H9 (cell line): ENCODE data around the gene GALNT9. TPM values are rescaled to one million over a fixed set of nuclear protein-coding genes. Genes with fewer than 3 reads are reported as not detected.

Experiments
- DNase-seq: peaks from one replicate; pipeline ENCODE4 v3.0.0-alpha.2; 2017
- H2AFZ ChIP-seq: one replicate; pipeline ENCODE4 v1.6.1; 2013; ENCODE audit warnings: mild to moderate bottlenecking, low read length, control low read depth, moderate library complexity
- H2AK5ac ChIP-seq: 2 replicates; pipeline ENCODE4 v1.6.1; 2013; ENCODE audit warnings: low read length, control low read depth, mixed read lengths; ENCODE audit not compliant: insufficient read length
- H2BK120ac ChIP-seq: one replicate; pipeline ENCODE4 v1.6.1; 2013; ENCODE audit warnings: low read depth, mild to moderate bottlenecking, low read length, control low read depth, inconsistent platforms; ENCODE audit not compliant: poor library complexity, severe bottlenecking
- H2BK12ac ChIP-seq: 2 replicates; pipeline ENCODE4 v1.6.1; 2013; ENCODE audit warnings: low read length, control low read depth, mixed read lengths, low read depth; ENCODE audit not compliant: insufficient read length
- H2BK15ac ChIP-seq: 2 replicates; pipeline ENCODE4 v1.6.1; 2013; ENCODE audit warnings: low read depth, low read length, control low read depth
- H2BK20ac ChIP-seq: one replicate; pipeline ENCODE4 v1.6.1; 2013; ENCODE audit warnings: low read depth, mild to moderate bottlenecking, low read length, control low read depth, inconsistent platforms; ENCODE audit not compliant: poor library complexity, severe bottlenecking
- H2BK5ac ChIP-seq: 2 replicates; pipeline ENCODE4 v1.6.1; 2013; ENCODE audit warnings: low read length, control low read depth, mixed read lengths; ENCODE audit not compliant: insufficient read length
- H3K14ac ChIP-seq: 2 replicates; pipeline ENCODE4 v1.6.1; 2013; ENCODE audit warnings: low read length, control low read depth; ENCODE audit not compliant: insufficient read depth
- H3K18ac ChIP-seq: 2 replicates; pipeline ENCODE4 v1.6.1; 2013; ENCODE audit warnings: low read depth, mild to moderate bottlenecking, mixed read lengths, low read length, control low read depth; ENCODE audit not compliant: insufficient read length
- H3K23ac ChIP-seq: 2 replicates; pipeline ENCODE4 v1.6.1; 2013; ENCODE audit warnings: low read length, control low read depth, mixed read lengths, low read depth; ENCODE audit not compliant: insufficient read length
- H3K23me2 ChIP-seq: 2 replicates; pipeline ENCODE4 v1.6.1; 2013; ENCODE audit warnings: low read depth, mild to moderate bottlenecking, mixed read lengths, low read length, control low read depth; ENCODE audit not compliant: insufficient read length, poor library complexity, severe bottlenecking
- H3K27ac ChIP-seq: 2 replicates; pipeline ENCODE4 v1.5.1; 2013; ENCODE audit warnings: low read length, control low read depth, mixed read lengths, low read depth; ENCODE audit not compliant: insufficient read length
- H3K27me3 ChIP-seq: 2 replicates; pipeline ENCODE4 v1.6.1; 2013; ENCODE audit warnings: low read length, control low read depth, inconsistent platforms; ENCODE audit not compliant: insufficient read depth
- H3K4ac ChIP-seq: 2 replicates; pipeline ENCODE4 v1.6.1; 2013; ENCODE audit warnings: low read depth, mild to moderate bottlenecking, control low read depth, inconsistent platforms, low read length, moderate library complexity
- H3K4me1 ChIP-seq: 2 replicates; pipeline ENCODE4 v1.6.1; 2013; ENCODE audit warnings: low read length, control low read depth, inconsistent platforms; ENCODE audit not compliant: insufficient read depth
- H3K4me2 ChIP-seq: 2 replicates; pipeline ENCODE4 v1.6.1; 2013; ENCODE audit warnings: low read length, control low read depth, mixed read lengths; ENCODE audit not compliant: insufficient read length, insufficient read depth
- H3K56ac ChIP-seq: 2 replicates; pipeline ENCODE4 v1.6.1; 2013; ENCODE audit warnings: low read depth, mild to moderate bottlenecking, mixed read lengths, low read length, control low read depth; ENCODE audit not compliant: insufficient read length
- H3K79me1 ChIP-seq: 2 replicates; pipeline ENCODE4 v1.6.1; 2013; ENCODE audit warnings: low read depth, mild to moderate bottlenecking, moderate library complexity, low read length, control low read depth, inconsistent platforms; ENCODE audit not compliant: insufficient read depth, poor library complexity, severe bottlenecking
- H3K79me2 ChIP-seq: 2 replicates; pipeline ENCODE4 v1.6.1; 2013; ENCODE audit warnings: low read length, control low read depth, inconsistent platforms; ENCODE audit not compliant: insufficient read depth
- H3K9ac ChIP-seq: 2 replicates; pipeline ENCODE4 v1.6.1; 2013; ENCODE audit warnings: low read length, control low read depth, mixed read lengths; ENCODE audit not compliant: insufficient read length; ENCODE audit errors: extremely low read depth
- H3K9me3 ChIP-seq: one replicate; pipeline ENCODE4 v1.6.1; 2013; ENCODE audit warnings: low read depth, low read length, inconsistent platforms; ENCODE audit not compliant: control insufficient read depth
- H3T11ph ChIP-seq: one replicate; pipeline ENCODE4 v1.6.1; 2013; ENCODE audit warnings: mild to moderate bottlenecking, low read length, control low read depth, inconsistent platforms
- H4K20me1 ChIP-seq: one replicate; pipeline ENCODE4 v1.6.1; 2013; ENCODE audit not compliant: control insufficient read depth, insufficient read length, insufficient read depth
- H4K5ac ChIP-seq: 2 replicates; pipeline ENCODE4 v1.6.1; 2013; ENCODE audit warnings: low read depth, mild to moderate bottlenecking, mixed read lengths, low read length, control low read depth; ENCODE audit not compliant: insufficient read length
- H4K8ac ChIP-seq: replicated peaks from 2 replicates; pipeline ENCODE4 v1.6.1; 2013; ENCODE audit warnings: low read length, control low read depth, mixed read lengths, low read depth; ENCODE audit not compliant: insufficient read length
- H4K91ac ChIP-seq: 2 replicates; pipeline ENCODE4 v1.6.1; 2013; ENCODE audit warnings: low read depth, mild to moderate bottlenecking, moderate library complexity, mixed read lengths, low read length, control low read depth; ENCODE audit not compliant: insufficient read length
- H3K27ac Mint-ChIP-seq, 3 experiments: 2 replicates in 2 of 3; 3 replicates in 1 of 3; pipeline ENCODE4 v1.8.0; 2020 to 2021; ENCODE audit warnings: mixed read lengths in 3 of 3, mild to moderate bottlenecking in 1 of 3, moderate library complexity in 1 of 3
- H3K27me3 Mint-ChIP-seq: 2 replicates; pipeline ENCODE4 v1.8.0; 2021; ENCODE audit warnings: low read depth, mild to moderate bottlenecking, moderate library complexity, mixed read lengths
- H3K36me3 Mint-ChIP-seq, 3 experiments: 2 replicates in 2 of 3; 3 replicates in 1 of 3; pipeline ENCODE4 v1.8.0; 2020 to 2021; ENCODE audit warnings: low read depth in 3 of 3, mixed read lengths in 3 of 3; ENCODE audit not compliant: insufficient read depth in 1 of 3
- H3K4me1 Mint-ChIP-seq, 2 experiments: 2 replicates each; pipeline ENCODE4 v1.8.0; 2020; ENCODE audit warnings: mixed read lengths in 2 of 2
- H3K4me3 Mint-ChIP-seq, 2 experiments: 2 replicates in 1 of 2; 3 replicates in 1 of 2; pipeline ENCODE4 v1.8.0; 2020 to 2021; ENCODE audit warnings: mild to moderate bottlenecking in 2 of 2, mixed read lengths in 2 of 2, moderate library complexity in 1 of 2
- H3K9me3 Mint-ChIP-seq, 2 experiments: 2 replicates in 1 of 2; 3 replicates in 1 of 2; pipeline ENCODE4 v1.8.0; 2020; ENCODE audit warnings: mild to moderate bottlenecking in 2 of 2, mixed read lengths in 2 of 2, moderate library complexity in 1 of 2
- CTCF ChIP-seq: fragments of 200-600 bp; sonication (generic); conservative IDR thresholded peaks from 3 replicates; pipeline ENCODE4 v1.8.0; 2021; ENCODE audit warnings: antibody characterized with exemption, mild to moderate bottlenecking
- WGBS: extraction: QIAGEN DNeasy Blood & Tissue Kit; methylation state at CpG from one replicate; pipeline ENCODE4 v1.1.7; 2013; ENCODE audit warnings: missing lambda C conversion rate, low lambda C conversion rate, mixed read lengths; ENCODE audit not compliant: insufficient read length; ENCODE audit errors: extremely low coverage; 5-methylcytosine and 5-hydroxymethylcytosine counted together
- total RNA-seq: library from RNA; stranded (reverse); gene quantifications from 2 replicates; pipeline ENCODE4 v1.2.1, GENCODE V29; 2021

The GALNT9 gene
- total RNA-seq, 1 experiment from 2014 or later: 0.35 TPM

GRCh38 chr12:132263061-132263360, 66.4 kb downstream of the GALNT9 start:
- Histone ChIP-seq H4K5ac (no peak overlapping the region), H4K8ac (no peak overlapping the region), H2BK5ac (no peak overlapping the region), H2AK5ac (no peak overlapping the region), H3T11ph (no peak overlapping the region), H3K79me1 (no peaks in the 10 kb centered on the region), H3K79me2 (no peaks in the 10 kb centered on the region), H2BK15ac (no peak overlapping the region), H2BK12ac (no peak overlapping the region), H2BK120ac (no peak overlapping the region), H3K4ac (no peak overlapping the region), H3K9me3 (no peaks in the 10 kb centered on the region), H3K4me2 (no peak overlapping the region), H3K23ac (no peak overlapping the region), H3K27ac (no peak overlapping the region), H3K18ac (no peak overlapping the region), H2AFZ (no peak overlapping the region), H3K56ac (no peak overlapping the region), H3K14ac (no peak overlapping the region), H3K9ac (no peak overlapping the region), H3K23me2 (no peaks in the 10 kb centered on the region), H4K91ac (no peak overlapping the region), H4K20me1 (peaks cover 4% of the 10 kb centered on the region), H3K27me3 (no peaks in the 10 kb centered on the region; the same call in 1 of the 2 replicates), H2BK20ac (no peak overlapping the region), H3K4me1 (no peaks in the 10 kb centered on the region)
- H3K27me3 Mint-ChIP-seq: peaks cover 31% of the 10 kb centered on the region
- no peak overlapping the region for H3K27ac Mint-ChIP-seq
- H3K4me3 Mint-ChIP-seq: no peak overlapping the region
- no CpG with 5 or more reads among the region's 8 CpGs for WGBS
- no peak for TF ChIP-seq CTCF
- H3K36me3 Mint-ChIP-seq: no peaks in the 10 kb centered on the region
- DNase-seq: no peak
- peaks cover 2 to 3% of the 10 kb centered on the region in 2 experiments; a peak in 3 of 4 replicates for H3K4me1 Mint-ChIP-seq
- no peaks in the 10 kb centered on the region for H3K9me3 Mint-ChIP-seq
